Spleen (tissue), 7 donors: ENCODE results near the gene OR13J1.

Source experiments
- CTCF ChIP-seq, 11 experiments: fragments of 200-600 bp in 7 of 11; fragments of 450-650 bp in 4 of 11; sonication (generic) in 4 of 11; IDR thresholded peaks in 8 of 11; conservative IDR thresholded peaks in 3 of 11; 1 replicate in 7 of 11; 2 replicates in 4 of 11; pipeline versions ENCODE4 v1.4.0 to v1.8.0; 2016 to 2021; ENCODE audit warnings: antibody characterized with exemption in 11 of 11, inconsistent platforms in 4 of 11, mild to moderate bottlenecking in 1 of 11
- POLR2A ChIP-seq, 3 donors: fragments of 450-650 bp; IDR thresholded peaks; one replicate each; pipeline ENCODE4 v1.5.1; 2017; ENCODE audit warnings: antibody characterized with exemption in 3 of 3, mild to moderate bottlenecking in 1 of 3
- donor health status: DM: no; HTN: no; CAD: no; lungs with moderate emphysema.
- donor health status: DM: no; HTN: no; CAD: no.
- donor health status: DM: no; HTN: no; CAD: no.

GRCh38 chr9:35898337-35898736 is 28.1 kb upstream of the OR13J1 start:
- TF ChIP-seq CTCF (IDR thresholded peaks at IDR 0.05 in 8 of 11, conservative IDR thresholded peaks at IDR 0.05 in 3 of 11) (no peak), POLR2A (IDR thresholded peaks at IDR 0.05) (no peak)
